Islet of Langerhans (tissue), 1 donor: ENCODE results near the gene MBD3L4.
"Not testable (repeated sequence)": the region's sequence is repeated elsewhere in the genome, so short reads cannot be mapped to it uniquely, and the experiment has no call there.

Source experiments
- FAIRE-seq: peaks from one replicate; lab custom pipeline; 2011; peaks lifted over from hg19 to GRCh38; lab: Jason Lieb, UNC

The MBD3L4 gene

DNA sequence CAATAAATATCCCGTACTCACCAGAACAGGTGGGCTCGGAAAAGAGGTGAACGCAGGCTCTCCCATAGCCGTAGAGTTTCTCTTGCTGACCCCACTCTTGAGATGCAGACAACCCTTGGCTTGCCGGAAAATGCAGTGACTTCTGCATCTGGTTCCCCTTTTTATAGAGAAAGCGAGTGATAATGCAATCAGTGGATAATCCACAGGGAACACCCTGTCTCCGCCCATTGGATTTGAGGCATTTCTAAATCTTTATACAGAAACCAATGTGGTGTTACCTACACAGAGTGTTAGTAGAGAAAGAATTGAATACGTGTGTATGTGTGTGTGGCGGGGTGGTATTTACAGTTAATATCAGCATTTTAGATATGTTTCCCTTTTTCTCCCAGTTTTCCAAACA lies at the start of gene MBD3L4:
Gene MBD3L4, minus strand, starts transcription at position 101 of the 400 bp plus-strand sequence. Its CDS starts 35 bp downstream, at position 66.
- not testable (repeated sequence) for FAIRE-seq

DNA sequence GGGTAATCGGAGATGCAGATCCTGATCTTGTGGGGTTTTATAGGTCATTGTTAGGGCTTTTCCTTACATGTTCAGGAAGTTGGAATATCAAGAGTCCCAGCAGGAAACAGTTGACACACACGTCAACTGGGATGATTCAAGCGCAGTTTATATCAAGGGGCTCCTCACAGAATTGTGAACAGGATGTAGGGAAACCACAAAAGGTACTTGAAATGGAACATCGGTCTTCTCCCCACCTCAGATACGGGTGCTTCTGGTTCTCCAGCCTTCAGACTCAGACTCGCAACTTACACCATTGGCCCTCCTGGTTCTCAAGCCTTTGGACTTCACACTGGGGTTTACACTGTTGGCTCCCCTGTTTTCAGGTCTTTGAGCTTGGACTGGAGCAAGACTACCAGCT lies 49.0 kb upstream of the MBD3L4 start:
- no peak for FAIRE-seq

DNA sequence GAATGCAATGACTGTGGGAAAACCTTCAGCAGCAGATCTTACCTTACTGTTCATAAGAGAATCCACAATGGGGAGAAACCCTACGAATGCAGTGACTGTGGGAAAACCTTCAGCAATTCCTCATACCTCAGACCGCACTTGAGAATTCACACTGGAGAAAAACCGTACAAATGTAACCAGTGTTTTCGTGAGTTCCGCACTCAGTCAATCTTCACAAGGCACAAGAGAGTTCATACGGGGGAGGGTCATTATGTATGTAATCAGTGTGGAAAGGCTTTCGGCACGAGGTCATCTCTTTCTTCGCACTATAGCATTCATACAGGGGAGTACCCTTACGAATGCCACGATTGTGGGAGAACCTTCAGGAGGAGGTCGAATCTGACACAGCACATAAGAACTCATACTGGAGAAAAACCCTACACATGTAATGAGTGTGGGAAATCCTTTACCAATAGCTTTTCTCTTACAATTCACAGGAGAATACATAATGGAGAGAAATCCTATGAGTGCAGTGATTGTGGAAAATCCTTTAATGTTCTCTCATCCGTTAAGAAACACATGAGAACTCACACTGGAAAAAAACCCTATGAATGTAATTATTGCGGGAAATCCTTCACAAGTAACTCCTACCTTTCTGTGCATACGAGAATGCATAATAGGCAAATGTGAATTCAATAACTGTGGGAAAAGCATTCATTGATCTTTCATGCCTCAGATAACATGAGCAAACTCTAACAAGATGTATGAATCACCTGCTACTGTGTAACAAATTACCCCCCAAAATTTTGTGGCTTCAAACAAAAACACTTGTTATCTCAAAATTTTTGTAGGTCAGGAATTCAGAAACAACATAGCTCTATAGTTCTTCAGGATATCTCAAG lies 43.3 kb upstream of the MBD3L4 start:
- FAIRE-seq = no peak

DNA sequence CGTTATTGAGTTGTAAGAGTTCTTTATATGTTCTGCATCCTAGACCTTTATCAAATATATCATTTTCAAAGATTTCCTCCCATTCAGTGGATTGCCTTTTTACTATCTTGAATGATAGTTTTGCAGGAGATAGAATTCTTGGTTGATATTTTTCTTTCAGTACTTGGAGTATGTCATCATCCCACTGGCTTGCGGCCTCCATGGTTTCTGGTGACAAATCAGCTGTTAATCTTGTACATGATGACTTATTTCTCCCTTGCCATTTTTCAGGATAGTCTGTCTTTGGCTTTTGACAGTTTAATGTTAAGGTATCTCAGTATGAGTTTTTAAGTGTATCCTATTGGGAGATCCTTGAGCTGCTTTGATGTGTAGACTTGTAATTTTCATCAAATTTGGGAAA lies 38.0 kb upstream of the MBD3L4 start:
- no peak for FAIRE-seq

DNA sequence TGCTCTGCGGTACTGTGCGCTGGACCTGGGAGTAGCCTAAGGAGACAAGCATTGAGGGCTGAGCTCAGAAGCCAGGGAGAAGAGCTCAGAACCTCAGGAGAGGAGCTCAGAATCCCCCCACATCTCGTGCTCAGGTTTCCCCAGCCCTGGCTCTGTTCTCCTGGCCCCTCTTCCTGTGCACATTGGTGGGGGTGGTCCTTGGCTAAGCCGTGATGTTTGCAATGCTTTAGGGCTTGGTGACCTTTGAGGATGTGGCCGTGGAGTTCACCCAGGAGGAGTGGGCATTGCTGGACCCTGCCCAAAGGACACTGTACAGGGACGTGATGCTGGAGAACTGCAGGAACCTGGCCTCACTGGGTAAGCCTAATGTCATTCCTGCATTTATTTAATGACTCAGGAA lies 36.2 kb upstream of the MBD3L4 start:
- FAIRE-seq = no peak

DNA sequence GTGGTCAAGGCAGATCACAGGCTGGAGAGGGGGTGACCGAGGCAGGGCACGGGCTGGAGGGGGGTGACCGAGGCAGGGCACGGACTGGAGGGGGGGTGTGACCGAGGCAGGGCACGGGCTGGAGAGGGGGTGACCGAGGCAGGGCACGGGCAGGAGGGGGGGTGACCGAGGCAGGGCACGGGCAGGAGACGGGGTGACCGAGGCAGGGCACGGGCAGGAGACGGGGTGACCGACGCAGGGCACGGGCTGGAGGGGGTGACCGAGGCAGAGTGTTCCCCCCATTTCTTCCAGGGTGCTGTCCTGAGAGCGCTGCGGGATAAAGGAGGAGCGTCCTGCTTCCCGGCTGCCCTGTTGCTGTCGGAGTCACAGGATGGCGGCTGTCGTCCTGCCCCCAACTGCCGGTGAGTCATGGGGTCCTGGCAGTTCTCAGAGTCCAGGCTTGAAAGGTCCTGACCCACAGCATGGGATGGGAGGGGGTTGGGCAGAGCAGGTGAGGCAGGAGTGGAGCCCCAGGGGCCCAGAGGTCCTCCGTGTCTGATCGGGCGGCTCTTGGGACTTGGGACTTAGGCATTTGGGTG lies 34.8 kb upstream of the MBD3L4 start:
- FAIRE-seq = no peak

DNA sequence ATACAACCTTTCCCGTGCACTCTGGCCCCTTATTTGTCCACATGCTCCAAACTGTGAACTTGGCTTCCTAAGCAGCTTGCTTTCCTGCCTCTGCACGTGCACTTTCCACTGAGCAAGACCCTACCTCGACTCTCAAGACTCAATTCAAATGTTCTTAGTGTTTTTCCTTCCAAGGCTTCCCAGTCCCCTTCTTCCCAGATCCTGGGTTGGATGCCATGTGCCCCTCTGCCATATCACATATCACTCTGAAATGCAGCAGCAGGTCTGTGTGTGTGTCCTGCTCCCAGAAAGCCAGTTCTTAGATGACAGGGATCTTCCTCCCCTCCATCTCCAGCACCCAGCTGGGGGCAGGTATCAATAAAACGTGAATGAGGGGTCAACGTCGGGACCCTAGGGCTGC lies 32.6 kb upstream of the MBD3L4 start:
- FAIRE-seq = no peak

DNA sequence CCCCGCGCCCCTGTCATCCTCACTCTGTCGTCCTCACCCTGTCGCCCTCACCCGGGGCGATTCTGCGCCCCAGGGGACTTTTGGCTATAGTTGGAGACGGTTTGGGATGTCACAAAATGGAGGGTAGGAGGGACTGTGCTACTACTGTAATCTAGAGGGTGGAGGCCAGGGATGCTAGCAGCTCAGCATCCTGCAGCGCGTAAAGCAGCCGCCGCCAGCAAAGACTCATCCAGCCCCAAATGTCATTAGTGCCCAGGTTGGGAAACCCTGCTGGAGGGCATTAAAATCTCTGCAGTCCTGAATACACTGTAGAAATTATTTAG lies 29.9 kb upstream of the MBD3L4 start:
- no peak for FAIRE-seq

DNA sequence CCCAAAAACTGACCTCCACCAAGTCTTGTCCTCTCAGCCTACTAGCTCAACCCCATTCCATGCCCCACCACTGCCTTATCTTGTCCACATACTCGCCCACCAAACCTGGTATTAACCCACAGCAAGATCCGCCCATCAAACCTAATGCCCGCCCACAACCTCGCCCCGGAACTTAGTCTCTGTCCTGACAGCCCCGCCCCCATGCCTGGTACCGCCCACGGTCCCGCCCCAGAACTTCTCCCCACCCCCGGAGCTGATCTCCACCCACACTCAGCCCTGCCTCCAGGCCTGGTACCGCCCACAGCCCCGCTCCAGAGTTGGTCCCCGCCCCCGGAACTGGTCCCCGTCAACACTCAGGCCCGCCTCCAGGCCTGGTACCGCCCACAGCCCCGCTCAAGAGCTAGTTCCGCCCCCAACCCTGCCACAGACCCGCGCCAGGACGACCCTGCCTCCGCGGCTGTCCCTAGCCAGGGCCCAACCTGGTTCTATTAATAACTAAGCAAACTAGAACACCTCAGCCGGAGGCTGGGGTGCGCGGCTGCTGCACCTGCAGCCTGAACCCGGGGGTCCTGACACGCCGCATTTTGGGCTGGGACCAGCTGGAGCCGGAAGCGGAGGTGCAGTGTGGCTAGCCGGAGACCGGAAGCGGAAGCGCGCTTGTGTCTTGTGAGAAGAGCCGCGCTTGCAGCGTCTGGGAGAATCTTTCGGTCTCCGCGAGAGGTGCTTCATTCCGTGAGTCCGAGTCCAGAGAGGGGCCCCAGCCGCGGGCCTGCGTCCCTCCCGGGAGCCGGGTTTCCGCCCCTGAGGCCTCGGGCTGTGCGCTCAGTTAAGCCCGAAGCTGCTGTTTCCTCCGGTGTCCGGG lies 29.3 kb upstream of the MBD3L4 start, which contains the start of gene ZNF557:
Gene ZNF557, plus strand, starts transcription at position 662 of the 862 bp plus-strand sequence. CDS start 5,372 bp downstream, outside the sequence.
- no peak for FAIRE-seq

DNA sequence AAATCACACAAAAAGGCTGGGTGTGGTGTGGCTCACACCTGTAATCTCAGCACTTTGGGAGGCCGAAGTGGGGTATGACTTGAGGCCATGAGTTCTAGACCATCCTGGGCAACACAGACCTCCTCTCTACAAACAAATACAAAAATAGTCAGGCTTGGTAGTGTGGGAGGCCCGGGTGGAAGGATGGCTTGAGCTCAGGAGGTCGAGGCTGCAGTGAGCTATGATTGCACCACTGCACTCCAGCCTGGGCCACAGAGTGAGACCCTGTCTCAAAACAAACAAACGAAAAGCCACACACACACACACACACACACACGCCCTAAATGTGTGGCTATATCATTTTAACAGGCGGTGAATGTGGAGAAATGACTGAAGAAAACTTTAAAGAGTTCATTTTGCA lies 28.6 kb upstream of the MBD3L4 start:
- no peak for FAIRE-seq

DNA sequence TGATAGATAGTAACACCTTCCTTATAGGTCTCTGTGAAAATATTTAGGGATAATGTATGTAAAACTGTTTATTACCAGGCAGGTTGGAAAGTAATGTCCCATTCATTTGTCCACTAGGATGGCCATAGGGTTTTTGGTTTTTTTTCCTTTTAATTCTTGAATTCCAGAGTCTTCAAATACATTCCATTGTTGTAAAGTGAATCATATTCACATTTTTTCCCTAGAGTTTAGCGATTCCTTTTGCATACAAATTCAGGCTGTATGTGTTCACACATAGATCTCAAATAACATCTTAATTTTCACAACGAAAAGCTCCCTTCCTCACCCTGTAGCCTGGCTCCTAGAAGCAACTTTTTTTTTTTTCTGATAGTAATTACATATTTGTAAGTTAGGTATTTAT lies 27.7 kb upstream of the MBD3L4 start:
- FAIRE-seq = no peak

DNA sequence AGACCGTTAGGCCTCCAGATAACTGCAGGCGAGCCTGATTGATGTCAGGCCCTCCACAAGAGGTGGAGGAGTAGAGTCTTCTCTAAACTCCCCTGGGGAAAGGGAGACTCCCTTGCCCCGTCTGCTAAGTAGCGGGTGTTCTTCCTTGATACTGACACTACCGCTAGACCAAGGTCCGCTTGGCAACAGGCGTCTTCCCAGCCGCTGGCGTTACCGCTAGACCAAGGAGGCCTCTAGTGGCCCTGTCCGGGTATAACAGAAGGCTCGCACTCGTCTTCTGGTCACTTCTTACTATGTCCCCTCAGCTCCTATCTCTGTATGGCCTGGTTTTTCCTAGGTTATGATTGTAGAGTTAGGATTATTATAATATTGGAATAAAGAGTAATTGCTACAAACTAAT lies 27.1 kb upstream of the MBD3L4 start:
- FAIRE-seq = not testable (repeated sequence)

DNA sequence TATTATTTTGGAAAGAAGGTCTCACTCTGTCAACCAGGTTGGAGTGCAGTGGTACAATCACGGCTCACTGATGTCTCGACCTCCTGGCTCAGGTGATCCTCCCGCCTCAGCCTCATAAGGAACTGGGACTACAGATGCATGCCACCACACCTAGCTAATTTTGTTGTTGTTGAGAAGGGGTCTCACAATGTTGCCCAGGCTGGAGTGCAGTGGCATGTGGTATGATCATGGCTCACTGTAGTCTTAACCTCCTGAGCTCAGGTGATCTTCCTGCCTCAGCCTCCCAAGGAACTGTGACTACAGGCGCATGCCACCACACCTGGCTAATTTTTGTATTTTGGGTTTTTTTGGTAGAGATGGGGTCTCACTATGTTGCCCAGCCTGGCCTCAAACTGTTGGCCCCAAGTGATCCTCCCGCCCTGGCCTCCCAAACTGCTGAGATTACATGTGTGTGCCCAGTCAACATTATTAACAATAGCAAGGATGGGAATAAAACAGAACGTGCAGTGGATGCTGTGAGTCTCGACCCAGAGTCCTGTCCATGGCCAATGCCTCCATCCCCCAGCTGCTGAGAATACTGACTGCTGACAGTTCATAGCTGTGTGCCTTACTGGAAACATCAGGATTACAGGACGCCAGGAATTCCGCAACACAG lies 23.9 kb upstream of the MBD3L4 start:
- FAIRE-seq = no peak

DNA sequence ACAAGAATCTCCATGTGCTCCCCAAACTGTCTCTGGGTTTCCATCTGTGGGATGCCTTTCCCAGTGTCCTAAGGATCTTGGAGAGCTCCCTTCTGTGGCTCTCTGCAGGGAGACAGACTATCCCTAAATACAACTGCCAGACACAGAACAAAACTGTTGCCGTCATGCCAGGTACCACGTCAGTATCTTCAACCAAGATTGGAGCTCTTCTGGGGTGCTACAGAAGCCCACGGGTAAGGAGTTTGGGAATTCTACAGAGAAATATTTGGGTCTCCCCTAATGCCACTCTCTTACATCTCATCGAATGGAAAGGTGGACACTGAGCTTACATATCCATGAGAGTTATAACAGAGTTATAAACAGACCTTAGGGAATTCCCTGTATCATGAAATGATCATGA lies 23.4 kb upstream of the MBD3L4 start:
- no peak for FAIRE-seq

DNA sequence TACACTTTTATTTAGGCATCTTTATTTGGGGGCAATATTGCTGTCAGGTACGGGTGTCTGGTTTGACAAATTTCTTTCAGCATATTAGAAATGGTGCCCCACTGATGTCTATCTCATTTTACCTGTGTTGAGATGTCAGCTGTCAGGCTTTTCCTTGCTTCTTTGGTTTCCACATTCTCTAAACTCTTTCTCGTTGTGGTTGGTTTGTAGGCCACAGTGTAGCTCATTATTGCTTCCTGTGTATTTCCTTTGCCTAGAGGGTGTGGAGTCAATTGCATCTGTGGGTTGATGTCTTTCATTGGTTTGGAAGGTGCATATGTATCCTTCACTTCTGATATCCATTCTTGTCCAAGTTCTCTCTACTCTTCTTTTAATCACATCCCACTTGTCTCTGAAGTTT lies 20.0 kb upstream of the MBD3L4 start:
- not testable (repeated sequence) for FAIRE-seq

DNA sequence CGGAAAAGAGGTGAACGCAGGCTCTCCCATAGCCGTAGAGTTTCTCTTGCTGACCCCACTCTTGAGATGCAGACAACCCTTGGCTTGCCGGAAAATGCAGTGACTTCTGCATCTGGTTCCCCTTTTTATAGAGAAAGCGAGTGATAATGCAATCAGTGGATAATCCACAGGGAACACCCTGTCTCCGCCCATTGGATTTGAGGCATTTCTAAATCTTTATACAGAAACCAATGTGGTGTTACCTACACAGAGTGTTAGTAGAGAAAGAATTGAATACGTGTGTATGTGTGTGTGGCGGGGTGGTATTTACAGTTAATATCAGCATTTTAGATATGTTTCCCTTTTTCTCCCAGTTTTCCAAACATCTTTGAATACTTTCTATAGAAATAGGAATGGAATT lies 18.6 kb upstream of the MBD3L4 start, which contains the start of gene MBD3L3:
Gene MBD3L3, minus strand, starts transcription at position 101 of the 400 bp plus-strand sequence. Its CDS starts 71 bp downstream, at position 30.
- not testable (repeated sequence) for FAIRE-seq

DNA sequence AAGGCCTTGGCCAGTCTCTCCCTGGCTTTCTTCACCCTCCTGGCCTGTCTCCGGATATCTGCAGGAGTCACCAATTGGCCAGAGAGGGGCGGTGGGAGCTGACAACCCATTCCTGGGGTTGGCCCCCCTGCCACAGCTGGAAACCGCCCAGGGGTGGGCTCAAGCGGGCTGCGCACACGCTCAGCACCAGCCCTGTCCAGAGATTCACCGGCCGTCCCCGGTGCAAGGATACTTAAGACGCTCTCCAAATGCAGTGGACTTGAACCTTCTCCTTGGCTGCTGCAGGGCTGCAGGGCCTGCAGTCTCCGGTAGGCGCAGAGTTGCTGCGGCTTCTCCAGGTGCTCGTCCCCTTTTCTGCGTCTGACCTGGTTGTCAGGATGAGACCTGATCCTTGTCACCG lies 16.4 kb upstream of the MBD3L4 start:
- not testable (repeated sequence) for FAIRE-seq

DNA sequence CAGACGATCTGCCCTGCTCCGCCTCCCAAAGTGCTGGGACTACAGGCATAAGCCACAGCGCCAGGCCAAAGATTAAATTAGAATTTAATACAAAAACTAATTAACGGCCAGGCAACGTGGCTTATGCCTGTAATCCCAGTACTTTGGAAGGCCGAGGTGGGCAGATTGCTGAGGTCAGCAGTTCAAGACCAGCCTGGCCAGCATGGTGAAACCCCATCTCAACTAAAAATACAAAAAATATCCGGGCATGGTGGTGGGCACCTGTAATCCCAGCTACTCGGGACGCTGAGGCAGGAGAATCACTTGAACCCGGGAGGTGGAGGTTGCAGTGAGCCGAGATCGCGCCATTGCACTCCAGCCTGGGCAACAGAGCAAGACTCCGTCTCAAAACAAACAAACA lies 15.7 kb upstream of the MBD3L4 start:
- FAIRE-seq = not testable (repeated sequence)

DNA sequence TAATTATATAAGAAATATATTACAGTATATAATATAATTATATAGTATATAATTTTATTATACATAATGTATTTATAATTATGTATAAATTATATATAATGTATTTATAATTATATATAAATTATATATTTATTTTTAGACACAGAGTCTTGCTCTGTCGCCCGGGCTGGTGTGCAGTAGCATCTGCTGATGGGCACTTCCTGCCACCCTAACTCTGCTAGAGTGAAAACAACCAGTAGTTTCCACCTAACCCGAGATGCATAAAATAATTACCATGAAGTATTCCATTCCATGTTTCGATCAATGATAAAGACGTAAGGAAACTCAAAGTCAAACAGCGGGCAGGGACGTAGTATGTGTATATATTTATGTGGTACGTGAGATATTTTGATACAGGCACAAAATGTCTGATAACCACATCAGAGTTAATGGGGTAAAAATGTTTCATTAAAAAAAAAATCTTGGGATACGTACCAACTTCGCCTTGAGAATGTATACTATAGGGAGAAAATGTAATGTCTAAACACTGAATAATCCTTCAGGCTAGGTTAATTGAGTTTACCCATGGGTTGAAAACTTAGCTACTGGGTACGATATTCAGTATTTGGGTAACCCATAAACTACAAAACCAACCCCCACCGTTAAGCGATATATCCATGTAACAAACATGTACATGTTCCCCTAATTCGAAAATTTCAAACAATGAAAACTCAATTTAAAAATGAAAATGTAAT lies 14.8 kb upstream of the MBD3L4 start:
- not testable (repeated sequence) for FAIRE-seq

DNA sequence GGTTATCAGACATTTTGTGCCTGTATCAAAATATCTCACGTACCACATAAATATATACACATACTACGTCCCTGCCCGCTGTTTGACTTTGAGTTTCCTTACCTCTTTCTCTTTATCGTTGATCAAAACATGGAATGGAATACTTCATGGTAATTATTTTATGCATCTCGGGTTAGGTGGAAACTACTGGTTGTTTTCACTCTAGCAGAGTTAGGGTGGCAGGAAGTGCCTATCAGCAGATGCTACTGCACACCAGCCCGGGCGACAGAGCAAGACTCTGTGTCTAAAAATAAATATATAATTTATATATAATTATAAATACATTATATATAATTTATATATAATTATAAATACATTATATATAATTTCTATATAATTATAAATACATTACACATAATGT lies 12.9 kb upstream of the MBD3L4 start:
- not testable (repeated sequence) for FAIRE-seq

DNA sequence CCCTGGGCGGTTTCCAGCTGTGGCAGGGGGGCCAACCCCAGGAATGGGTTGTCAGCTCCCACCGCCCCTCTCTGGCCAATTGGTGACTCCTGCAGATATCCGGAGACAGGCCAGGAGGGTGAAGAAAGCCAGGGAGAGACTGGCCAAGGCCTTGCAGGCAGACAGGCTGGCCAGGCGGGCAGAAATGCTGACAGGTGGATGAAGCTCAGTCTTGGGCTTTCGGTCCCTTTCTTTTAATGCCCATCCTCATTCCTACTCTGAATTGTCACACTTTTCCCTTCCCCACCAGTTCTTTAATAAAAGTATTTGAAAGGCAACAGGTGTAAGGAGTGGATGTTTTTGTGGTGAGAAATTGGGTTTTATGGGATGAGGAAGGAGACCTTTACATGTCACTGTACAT lies 11.4 kb upstream of the MBD3L4 start:
- not testable (repeated sequence) for FAIRE-seq
